K562 (cell line): ENCODE data around the gene SCGB3A2.

Experiments used
- ATF1 ChIP-seq, 2 experiments: fragments of 450-650 bp in 1 of 2; IDR thresholded peaks; 2 replicates each; pipeline ENCODE4 v1.6.1; 2016; ENCODE audit warnings: missing compliant biosample characterization in 1 of 2, missing genetic modification characterization in 1 of 2
- CTCF ChIP-seq, 3 experiments: IDR thresholded peaks in 2 of 3; conservative IDR thresholded peaks in 1 of 3; 2 replicates each; pipeline ENCODE4 v1.5.1; 2011 to 2012; ENCODE audit warnings: low read length in 3 of 3, mild to moderate bottlenecking in 3 of 3, control low read depth in 2 of 3, improper control_type of control experiment in 1 of 3, inconsistent platforms in 1 of 3, low read depth in 1 of 3, mixed read lengths in 1 of 3, moderate library complexity in 1 of 3; ENCODE audit not compliant: insufficient read depth in 2 of 3
- DEAF1 ChIP-seq: fragments of 450-650 bp; formaldehyde crosslinking; IDR thresholded peaks from 2 replicates; pipeline ENCODE4 v1.4.0; 2020; ENCODE audit warnings: mild to moderate bottlenecking, moderate library complexity
- E2F5 ChIP-seq: sonication (generic); formaldehyde crosslinking; IDR thresholded peaks from 2 replicates; pipeline ENCODE4 v1.8.0; 2022; ENCODE audit warnings: mild to moderate bottlenecking, missing genetic modification reagents
- MIER1 ChIP-seq: fragments of 450-650 bp; IDR thresholded peaks from 2 replicates; pipeline ENCODE4 v1.6.1; 2016; ENCODE audit warnings: antibody characterized with exemption, mild to moderate bottlenecking, low read depth
- NCOA4 ChIP-seq: fragments of 450-650 bp; IDR thresholded peaks from 2 replicates; pipeline ENCODE4 v1.6.1; 2018; ENCODE audit warnings: mild to moderate bottlenecking; ENCODE audit not compliant: partially characterized antibody
- POLR2A ChIP-seq: fragments of 450-650 bp; conservative IDR thresholded peaks from 2 replicates; pipeline ENCODE4 v1.6.1; 2016
- SRSF1 ChIP-seq: fragments of 200-400 bp; formaldehyde crosslinking; IDR thresholded peaks from 2 replicates; pipeline ENCODE4 v1.6.1; 2017; ENCODE audit warnings: mild to moderate bottlenecking, low read depth, low read length, moderate library complexity
- ZNF274 ChIP-seq: IDR thresholded peaks from 2 replicates; pipeline ENCODE4 v1.6.1; 2011; ENCODE audit warnings: low read depth, mild to moderate bottlenecking, low read length, moderate library complexity, borderline replicate concordance
- ZNF778 ChIP-seq: fragments of 450-650 bp; formaldehyde crosslinking; IDR thresholded peaks from 2 replicates; pipeline ENCODE4 v1.4.0; 2020; ENCODE audit warnings: mild to moderate bottlenecking, moderate library complexity

- TF ChIP-seq NCOA4 (no peak), POLR2A (no peak), ATF1 (CRISPR knock-in tag; IDR thresholded peaks at IDR 0.05) (no peak), ATF1 (tag; IDR thresholded peaks at IDR 0.05) (no peak), DEAF1 (CRISPR knock-in tag) (no peak), SRSF1 (no peak), CTCF (IDR thresholded peaks at IDR 0.05 in 2 of 3, conservative IDR thresholded peaks at IDR 0.05 in 1 of 3; ENCODE audit: insufficient read depth in 2 of 3, low read depth in 1 of 3, low read length in 3 of 3) (no peak), ZNF778 (CRISPR knock-in tag) (no peak), MIER1 (no peak), ZNF274 (no peak), E2F5 (CRISPR knock-in tag) (no peak)
Measured at GRCh38 chr5:147920420-147921030, 42.0 kb downstream of the SCGB3A2 start.
